Jurkat, Clone E6-1 (cell line): ENCODE data around the gene POC1B.
"Not testable (repeated sequence)": the region's sequence is repeated elsewhere in the genome, so short reads cannot be mapped to it uniquely, and the experiment has no call there.

ENCODE experiments used
- DNase-seq: peaks from one replicate; pipeline ENCODE4 v3.0.0-alpha.2; 2011; ENCODE audit warnings: low read depth, low spot score
- H3K4me3 ChIP-seq: 2 replicates; pipeline ENCODE4 v1.5.1; 2011; ENCODE audit warnings: mild to moderate bottlenecking, low read length, control low read depth, moderate library complexity

POC1B gene

GRCh38 chr12:89472508-89472907, 53.3 kb downstream of the POC1B start:
- DNase-seq = no peak
- H3K4me3 ChIP-seq = no peak overlapping the region

DNA sequence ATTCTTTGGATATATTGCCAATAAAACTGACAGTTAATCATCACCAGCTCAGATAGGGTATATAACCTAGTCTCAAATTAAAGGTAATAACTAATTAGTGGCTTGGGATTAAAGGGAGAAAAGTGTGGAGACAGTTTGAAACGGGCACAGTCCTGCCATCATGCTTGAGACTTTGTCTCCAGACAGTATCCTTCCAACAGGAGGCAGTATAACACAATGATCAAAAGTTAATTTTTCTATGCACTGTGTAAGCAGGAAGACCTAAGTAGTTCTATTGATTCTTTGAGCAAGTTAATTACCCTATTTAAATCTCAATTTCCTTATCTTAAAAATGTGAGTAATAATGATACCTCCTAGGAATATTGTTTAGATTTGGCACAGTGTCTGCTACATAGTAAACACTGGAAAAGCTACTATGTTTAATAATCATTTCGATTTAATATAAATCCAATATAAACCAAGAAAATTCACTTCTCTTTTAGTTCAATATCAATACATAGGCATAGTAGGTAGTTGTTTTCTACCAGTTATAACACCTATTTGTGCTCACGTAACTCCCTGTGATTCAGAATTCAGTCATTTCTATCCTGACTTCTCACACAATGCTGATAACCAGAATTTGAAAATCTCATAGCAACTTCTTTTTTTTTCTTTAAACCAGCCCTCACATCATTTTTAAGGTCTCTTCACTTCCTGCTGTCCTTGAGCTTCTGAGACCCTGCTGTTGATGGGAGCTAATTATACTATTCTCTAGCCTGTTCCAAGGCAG, 54.9 kb downstream of the POC1B start:
- no peak overlapping the region for H3K4me3 ChIP-seq
- DNase-seq = peak; percentile 40

DNA sequence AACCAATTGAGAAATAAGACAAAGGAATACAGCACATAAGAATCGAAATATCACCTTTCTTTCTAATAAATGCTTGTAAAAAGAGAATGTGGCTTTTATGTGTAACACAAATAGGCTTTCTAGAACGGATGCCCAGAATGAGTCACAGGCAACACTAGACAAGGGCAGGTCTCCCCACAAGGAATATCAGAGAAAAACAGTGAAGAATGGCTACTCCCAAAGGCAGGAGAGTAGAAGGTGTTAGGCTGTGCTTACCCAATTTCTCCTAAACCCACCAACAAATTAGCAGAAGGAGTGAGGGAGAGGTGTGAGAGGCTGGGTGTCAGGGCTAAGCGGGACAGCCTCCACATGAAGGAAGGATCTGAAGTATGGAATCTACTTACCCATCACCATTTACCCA, 56.5 kb downstream of the POC1B start:
- no peak overlapping the region for H3K4me3 ChIP-seq
- no peak for DNase-seq

DNA sequence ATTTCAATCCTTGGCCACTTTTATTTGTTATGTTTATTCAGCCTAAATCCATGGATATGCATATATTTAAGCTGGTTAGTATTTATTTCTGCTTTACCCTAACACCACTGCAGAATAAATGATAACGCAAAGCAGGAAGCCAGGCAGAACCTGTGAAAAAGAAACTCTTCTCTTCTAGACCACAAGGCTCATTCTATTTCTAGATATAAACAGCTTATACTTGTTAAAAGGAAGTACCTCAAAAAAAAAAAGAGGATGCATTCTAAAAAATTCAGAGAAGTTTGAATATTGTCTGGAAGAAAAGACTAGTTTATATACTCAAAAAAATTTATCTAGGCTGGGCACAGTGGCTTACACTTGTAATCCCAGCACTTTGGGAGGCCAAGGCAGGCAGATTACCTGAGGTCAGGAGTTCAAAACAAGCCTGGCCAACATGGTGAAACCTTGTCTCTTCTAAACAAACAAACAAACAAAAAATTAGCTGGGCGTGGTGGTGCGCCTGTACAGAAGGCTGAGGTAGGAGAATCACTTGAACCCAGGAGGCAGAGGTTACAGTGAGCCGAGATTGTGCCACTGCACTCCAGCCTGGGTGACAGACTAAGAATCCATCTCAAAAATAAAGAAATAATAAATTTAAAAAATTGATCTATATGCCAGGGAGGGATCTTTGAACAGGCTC, 57.1 kb downstream of the POC1B start:
- DNase-seq = peak; percentile 28
- no peak overlapping the region for H3K4me3 ChIP-seq

DNA sequence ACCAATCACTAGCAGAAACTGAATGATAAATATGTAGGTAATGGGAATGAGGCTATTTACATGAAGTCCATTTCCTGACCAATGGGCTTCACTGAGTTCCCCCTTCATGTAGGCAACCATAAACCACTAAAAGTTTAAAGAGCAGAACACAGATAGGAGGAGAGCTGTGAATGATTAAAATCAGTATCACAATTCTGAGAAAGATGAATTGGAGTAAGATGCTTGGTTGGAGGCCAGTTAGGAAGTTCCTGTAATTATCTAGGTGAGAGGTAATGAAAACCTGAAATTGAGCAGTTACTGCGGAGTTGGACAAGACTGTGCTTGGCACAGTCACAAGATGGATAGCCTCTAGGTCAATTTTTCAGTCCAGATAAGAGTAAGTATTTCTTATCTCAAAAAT, 57.8 kb downstream of the POC1B start:
- DNase-seq = no peak

GRCh38 chr12:89464974-89465592, 60.8 kb downstream of the POC1B start:
- no peak for DNase-seq
- no peak overlapping the region for H3K4me3 ChIP-seq

More for the DNA sequence above, 57.8 kb downstream of the POC1B start:
- H3K4me3 ChIP-seq = no peak overlapping the region

DNA sequence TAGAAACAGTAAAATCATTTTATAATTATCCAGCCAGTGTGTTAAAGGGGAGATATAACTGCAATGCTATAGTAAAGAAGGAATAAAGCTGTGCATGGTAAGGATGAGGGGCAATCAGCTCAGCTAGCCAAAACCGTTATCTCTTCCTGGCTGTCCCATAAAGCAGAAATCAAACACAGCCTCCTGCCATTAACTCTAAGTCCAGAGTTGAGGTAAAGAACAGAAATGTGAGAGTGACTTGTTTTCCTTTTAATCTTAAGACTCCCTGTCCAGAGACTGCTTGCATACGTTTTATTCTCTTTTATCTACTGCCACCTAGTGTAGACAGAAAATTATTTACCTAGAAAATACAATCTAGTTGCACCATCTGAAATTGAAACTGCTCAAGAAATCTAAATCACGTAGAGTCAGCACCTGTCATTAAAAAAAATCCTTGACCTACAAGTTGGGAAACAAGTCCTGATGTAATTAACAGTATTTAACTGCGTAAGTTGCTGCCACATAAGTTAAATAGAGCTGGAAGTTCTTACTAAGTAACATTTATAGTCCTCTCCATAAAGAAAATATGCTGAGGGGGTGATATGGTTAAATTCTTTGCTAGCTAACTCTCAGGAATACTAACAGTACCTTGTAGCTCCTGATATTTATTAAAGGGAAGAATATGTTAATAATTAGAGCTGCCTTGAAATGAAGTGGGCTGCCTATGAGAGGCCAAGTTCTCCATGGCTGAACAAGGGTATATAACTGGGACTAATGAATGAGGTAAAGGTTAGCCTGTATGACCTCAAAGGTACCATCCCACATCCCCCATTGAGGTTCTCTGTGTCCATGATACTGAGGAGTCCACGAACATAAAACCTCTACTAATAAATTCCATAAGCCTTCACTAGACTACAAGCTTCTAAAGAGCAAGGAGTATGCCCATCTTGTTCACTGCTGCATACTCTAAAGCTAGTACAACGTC, 63.9 kb downstream of the POC1B start:
- peak; percentile 60 for DNase-seq
- no peak overlapping the region for H3K4me3 ChIP-seq

GRCh38 chr12:89461190-89461589, 64.7 kb downstream of the POC1B start:
- DNase-seq = no peak
- H3K4me3 ChIP-seq = no peak overlapping the region

DNA sequence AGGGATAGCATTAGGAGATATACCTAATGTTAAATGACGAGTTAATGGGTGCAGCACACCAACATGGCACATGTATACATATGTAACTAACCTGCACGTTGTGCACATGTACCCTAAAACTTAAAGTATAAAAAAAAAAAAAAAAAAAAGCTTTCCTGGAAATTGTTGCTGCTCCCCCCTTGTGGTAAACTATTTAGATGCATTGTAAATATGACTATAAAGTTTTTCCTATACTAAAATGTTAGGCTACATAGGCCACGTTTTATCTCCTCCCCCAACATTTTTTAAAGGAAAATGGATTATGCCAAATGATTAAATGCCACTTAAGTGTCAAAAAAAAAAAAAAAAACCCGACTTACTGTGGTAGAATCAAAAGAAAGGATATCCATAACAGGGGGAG, 66.6 kb downstream of the POC1B start:
- DNase-seq, H3K4me3 ChIP-seq: not testable (repeated sequence)

DNA sequence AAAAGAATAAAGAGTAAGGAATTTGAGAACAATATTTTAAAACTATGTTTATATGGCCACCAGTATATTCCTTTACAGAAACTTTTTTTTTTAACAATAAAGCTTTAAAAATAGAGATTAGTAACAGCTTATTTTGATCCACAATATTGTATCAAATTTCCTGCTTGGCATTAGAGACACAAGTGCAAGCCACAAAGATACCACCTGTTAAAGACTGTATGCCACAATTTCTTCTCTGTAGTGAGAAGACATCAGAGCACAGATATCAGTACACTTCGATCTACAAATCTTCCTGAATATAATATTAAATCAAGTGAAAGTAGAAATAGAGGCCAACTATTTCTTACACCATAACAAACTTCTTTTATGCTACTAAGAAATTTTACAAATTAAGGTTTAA, 69.3 kb downstream of the POC1B start:
- H3K4me3 ChIP-seq = no peak overlapping the region
- DNase-seq = no peak

GRCh38 chr12:89454080-89454848, 71.6 kb downstream of the POC1B start:
- H3K4me3 ChIP-seq = no peak overlapping the region
- no peak for DNase-seq

GRCh38 chr12:89453121-89453978, 72.5 kb downstream of the POC1B start:
- no peak for DNase-seq
- H3K4me3 ChIP-seq = no peak overlapping the region

GRCh38 chr12:89451841-89452251, 74.0 kb downstream of the POC1B start:
- H3K4me3 ChIP-seq = no peak overlapping the region
- DNase-seq = no peak

GRCh38 chr12:89450907-89451306, 74.9 kb downstream of the POC1B start:
- no peak overlapping the region for H3K4me3 ChIP-seq
- no peak for DNase-seq

GRCh38 chr12:89448951-89449371, 76.9 kb downstream of the POC1B start:
- no peak overlapping the region for H3K4me3 ChIP-seq
- no peak for DNase-seq

GRCh38 chr12:89448526-89448925, 77.3 kb downstream of the POC1B start:
- no peak for DNase-seq
- no peak overlapping the region for H3K4me3 ChIP-seq

DNA sequence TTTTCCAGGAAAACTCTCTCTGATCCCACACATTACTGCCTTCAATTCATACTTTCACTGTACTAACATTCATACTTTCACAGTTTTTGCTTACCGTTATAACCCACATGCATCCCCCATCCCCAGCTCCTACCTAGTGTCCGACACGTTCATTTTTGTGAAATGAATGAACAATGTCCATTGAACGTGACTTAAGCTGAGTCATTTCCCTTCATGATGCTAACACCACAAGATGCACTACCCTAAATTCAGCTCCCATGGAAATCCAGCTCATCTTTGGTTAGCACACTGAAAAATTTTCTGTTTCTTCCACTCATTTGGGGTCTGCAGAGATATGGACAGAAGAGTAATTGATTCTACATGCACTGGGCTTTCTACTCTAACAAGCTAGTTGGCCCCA, 85.9 kb downstream of the POC1B start:
- H3K4me3 ChIP-seq = no peak overlapping the region
- no peak for DNase-seq

DNA sequence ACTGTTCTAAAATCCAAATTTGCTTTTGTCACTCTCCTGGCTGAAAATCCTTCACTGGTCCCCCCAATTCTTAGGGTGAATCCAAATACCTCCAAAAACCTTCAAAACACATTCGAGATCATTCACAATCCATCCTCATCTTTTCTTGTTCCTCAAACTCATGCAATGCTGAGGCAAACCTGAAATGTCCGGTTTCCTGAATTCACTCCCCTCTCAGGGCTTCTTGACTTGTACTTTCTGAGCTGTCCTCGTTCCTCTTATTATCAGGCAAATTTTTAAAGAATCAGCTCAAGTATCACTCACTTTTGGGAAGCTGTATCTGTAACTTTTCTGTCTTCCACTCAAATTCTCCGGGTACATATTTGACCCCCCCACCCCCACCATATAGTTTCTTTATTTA, 88.6 kb downstream of the POC1B start:
- DNase-seq = no peak
- H3K4me3 ChIP-seq = no peak overlapping the region
